B cell (primary cell): ENCODE measurements around the gene MAPRE2. TPM values are rescaled to one million over a fixed set of nuclear protein-coding genes. Genes with fewer than 3 reads are reported as not detected.

Experiments used
- ATAC-seq: fragments of 200-7000 bp; cut with Tn5 transposase; one replicate; pipeline ENCODE4 v1.10.0; 2021; ENCODE audit warnings: low read depth, mild to moderate bottlenecking, moderate number of reproducible peaks, moderate library complexity
- CTCF ChIA-PET: fragments of 350-600 bp; sonication (Branson Sonifier 250); formaldehyde crosslinking; loops from one replicate; lab custom pipeline; 2021; ENCODE audit warnings: antibody characterized with exemption, inconsistent platforms; lab: Charles Lee
- POLR2A ChIA-PET: fragments of 350-600 bp; sonication (Branson Sonifier 250); formaldehyde crosslinking; loops from one replicate; lab custom pipeline; 2021; ENCODE audit warnings: antibody characterized with exemption; lab: Charles Lee
- DNase-seq: peaks from one replicate; pipeline ENCODE4 v3.0.0; 2013
- H2AFZ ChIP-seq: 2 replicates; pipeline ENCODE4 v1.6.1; 2012; ENCODE audit warnings: mild to moderate bottlenecking, low read depth, low read length; ENCODE audit not compliant: insufficient read depth, poor library complexity, severe bottlenecking
- H3K27ac ChIP-seq, 2 donors: 1 replicate in 1 of 2; 2 replicates in 1 of 2; pipeline ENCODE4 v1.5.1; 2012 to 2013; ENCODE audit warnings: low read length in 2 of 2, mild to moderate bottlenecking in 2 of 2, moderate library complexity in 1 of 2
- H3K27me3 ChIP-seq, 4 experiments: fragments of 200-600 bp in 1 of 4; sonication (generic) in 1 of 4; replicated peaks in 1 of 4; 1 replicate in 2 of 4; 2 replicates in 2 of 4; pipeline versions ENCODE4 v1.6.1 to v1.7.0; 2013 to 2016; ENCODE audit warnings: low read length in 3 of 4, mild to moderate bottlenecking in 2 of 4, mixed read lengths in 1 of 4, moderate library complexity in 1 of 4; ENCODE audit not compliant: insufficient read depth in 4 of 4, control insufficient read depth in 3 of 4; ENCODE audit errors: control extremely low read depth in 1 of 4
- H3K36me3 ChIP-seq, 2 experiments: replicated peaks in 1 of 2; 1 replicate in 1 of 2; 2 replicates in 1 of 2; pipeline versions ENCODE4 v1.6.1 to v1.7.1; 2013; ENCODE audit warnings: low read length in 1 of 2; ENCODE audit not compliant: insufficient read depth in 2 of 2, control insufficient read depth in 1 of 2; ENCODE audit errors: control extremely low read depth in 1 of 2, extremely low read depth in 1 of 2
- H3K4me1 ChIP-seq, 2 donors: fragments of 200-600 bp in 1 of 2; sonication (generic) in 1 of 2; 1 replicate in 1 of 2; 2 replicates in 1 of 2; pipeline versions ENCODE4 v1.5.1 to v1.6.1; 2013 to 2017; ENCODE audit warnings: low read length in 2 of 2; ENCODE audit not compliant: control insufficient read depth in 2 of 2, insufficient read depth in 2 of 2
- H3K4me2 ChIP-seq: replicated peaks from 2 replicates; pipeline ENCODE3; 2012; ENCODE audit warnings: mild to moderate bottlenecking, low read depth, low read length; ENCODE audit not compliant: poor library complexity, severe bottlenecking
- H3K4me3 ChIP-seq, 5 experiments: fragments of 200-600 bp in 1 of 5; sonication (generic) in 1 of 5; 1 replicate in 3 of 5; 2 replicates in 2 of 5; pipeline versions ENCODE4 v1.5.1 to v1.7.0; 2011 to 2016; ENCODE audit warnings: low read length in 4 of 5, mild to moderate bottlenecking in 4 of 5, low read depth in 2 of 5, control low read depth in 1 of 5, moderate library complexity in 1 of 5; ENCODE audit not compliant: insufficient read depth in 1 of 5; ENCODE audit errors: control extremely low read depth in 1 of 5, extremely low read depth in 1 of 5
- H3K79me2 ChIP-seq: fragments of 200-600 bp; sonication (generic); one replicate; pipeline ENCODE4 v1.6.0; 2016; ENCODE audit warnings: low read length; ENCODE audit not compliant: control insufficient read depth, insufficient read depth
- H3K9ac ChIP-seq: fragments of 200-600 bp; sonication (generic); 2 replicates; pipeline ENCODE4 v1.6.1; 2017; ENCODE audit warnings: mild to moderate bottlenecking, low read length, moderate library complexity
- H3K9me3 ChIP-seq, 3 donors: one replicate each; pipeline versions ENCODE4 v1.6.1 to v1.7.1; 2013; ENCODE audit warnings: low read length in 2 of 3; ENCODE audit not compliant: control insufficient read depth in 2 of 3, insufficient read depth in 1 of 3; ENCODE audit errors: control extremely low read depth in 1 of 3
- H4K20me1 ChIP-seq: 2 replicates; pipeline ENCODE4 v1.6.0; 2012; ENCODE audit warnings: mild to moderate bottlenecking, low read length; ENCODE audit not compliant: insufficient read depth, control insufficient read depth, poor library complexity, severe bottlenecking
- H3K27ac Mint-ChIP-seq: one replicate; pipeline ENCODE4 v1.8.0; 2021; ENCODE audit warnings: mixed read lengths
- H3K27me3 Mint-ChIP-seq: one replicate; pipeline ENCODE4 v1.8.0; 2021; ENCODE audit warnings: mixed read lengths
- H3K4me1 Mint-ChIP-seq: one replicate; pipeline ENCODE4 v1.8.0; 2021; ENCODE audit warnings: mixed read lengths
- H3K4me3 Mint-ChIP-seq: one replicate; pipeline ENCODE4 v1.8.0; 2021; ENCODE audit warnings: mixed read lengths
- H3K9me3 Mint-ChIP-seq: one replicate; pipeline ENCODE4 v1.8.0; 2022; ENCODE audit warnings: mixed read lengths; ENCODE audit not compliant: insufficient read depth
- EZH2 ChIP-seq: IDR thresholded peaks from 2 replicates; pipeline ENCODE4 v1.6.1; 2012; ENCODE audit warnings: borderline replicate concordance, low read depth, mild to moderate bottlenecking, moderate library complexity, low read length; ENCODE audit not compliant: insufficient read depth, poor library complexity, severe bottlenecking
- WGBS: methylation state at CpG from one replicate; pipeline ENCODE4 v1.1.5; 2013; ENCODE audit warnings: missing lambda C conversion rate; ENCODE audit not compliant: insufficient coverage; 5-methylcytosine and 5-hydroxymethylcytosine counted together
- intact Hi-C: fragments of 100-400 bp; cut with micrococcal nuclease; formaldehyde crosslinking; loops from one replicate; pipeline ENCODE4 v1.10.0; 2022
- polyA plus RNA-seq: library from polyadenylated mRNA; depleted of rRNA; stranded (reverse); fragments of >200 nt; gene quantifications from 2 replicates; pipeline ENCODE4 v1.2.3, GENCODE V29; 2012
- total RNA-seq, 2 donors: library from RNA; stranded (reverse); fragments of 120-200 nt in 1 of 2; gene quantifications; 1 replicate in 1 of 2; 2 replicates in 1 of 2; pipeline versions ENCODE4 v1.2.3 to v1.2.4, GENCODE V29; 2013 to 2022
- TF ChIP-seq, protein P1 (sequence below): fragments of 200-600 bp; IDR thresholded peaks from one replicate; pipeline ENCODE4 v1.8.0; 2022; ENCODE audit warnings: antibody characterized with exemption, mild to moderate bottlenecking

MAPRE2 gene
- total and polyA plus RNA-seq, 2 donors (not counting 1 experiment from before 2014, with no cell fraction given): 36.7 to 63.3 TPM

DNA sequence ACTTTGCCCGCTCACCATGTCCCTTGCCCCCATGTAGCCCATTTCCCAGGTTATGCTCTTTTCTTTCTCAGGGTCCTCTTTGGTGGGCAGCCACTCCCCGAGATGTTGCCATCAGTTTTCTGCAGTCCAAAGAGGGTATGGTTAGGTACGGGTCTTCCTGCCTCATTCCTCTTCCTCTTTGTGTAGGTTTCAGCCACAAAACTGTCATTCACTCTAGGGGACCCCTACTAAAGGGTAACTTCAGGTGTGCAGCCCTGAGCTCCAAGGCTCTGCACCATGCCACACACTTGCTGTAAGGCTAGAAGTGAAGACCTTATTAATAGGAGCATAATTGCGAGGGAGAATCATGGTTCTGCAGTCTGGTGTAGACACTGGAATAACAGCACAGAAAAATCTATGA is 99.9 kb downstream of the MAPRE2 start:
- ChIA-PET CTCF (interaction anchor here (0.6 to 7.3 kb wide), 8 partner anchors 15 to 133 kb away, joined by 3 to 141 read pairs (median 4); partner anchors contain the start of gene MAPRE2), POLR2A (interaction anchor here (1.2 kb wide), 1 partner anchor 99 kb away, joined by 3 read pairs; no protein-coding TSS in a partner anchor)
- no peak overlapping the region for H3K9ac ChIP-seq
- ATAC-seq (peak; percentile 36), DNase-seq (peak; percentile 27)
- no peaks in the 10 kb centered on the region for H4K20me1 ChIP-seq
- TF ChIP-seq EZH2: no peak
- TF ChIP-seq, protein P1, sequence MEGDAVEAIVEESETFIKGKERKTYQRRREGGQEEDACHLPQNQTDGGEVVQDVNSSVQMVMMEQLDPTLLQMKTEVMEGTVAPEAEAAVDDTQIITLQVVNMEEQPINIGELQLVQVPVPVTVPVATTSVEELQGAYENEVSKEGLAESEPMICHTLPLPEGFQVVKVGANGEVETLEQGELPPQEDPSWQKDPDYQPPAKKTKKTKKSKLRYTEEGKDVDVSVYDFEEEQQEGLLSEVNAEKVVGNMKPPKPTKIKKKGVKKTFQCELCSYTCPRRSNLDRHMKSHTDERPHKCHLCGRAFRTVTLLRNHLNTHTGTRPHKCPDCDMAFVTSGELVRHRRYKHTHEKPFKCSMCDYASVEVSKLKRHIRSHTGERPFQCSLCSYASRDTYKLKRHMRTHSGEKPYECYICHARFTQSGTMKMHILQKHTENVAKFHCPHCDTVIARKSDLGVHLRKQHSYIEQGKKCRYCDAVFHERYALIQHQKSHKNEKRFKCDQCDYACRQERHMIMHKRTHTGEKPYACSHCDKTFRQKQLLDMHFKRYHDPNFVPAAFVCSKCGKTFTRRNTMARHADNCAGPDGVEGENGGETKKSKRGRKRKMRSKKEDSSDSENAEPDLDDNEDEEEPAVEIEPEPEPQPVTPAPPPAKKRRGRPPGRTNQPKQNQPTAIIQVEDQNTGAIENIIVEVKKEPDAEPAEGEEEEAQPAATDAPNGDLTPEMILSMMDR: no peak
- no peak overlapping the region for H2AFZ ChIP-seq
- H3K27me3 Mint-ChIP-seq: no peaks in the 10 kb centered on the region
- peaks cover 24 to 28% of the 10 kb centered on the region in 2 donors for H3K4me1 ChIP-seq
- H3K27ac Mint-ChIP-seq: peak overlapping the region; percentile 80
- H3K9me3 ChIP-seq: no peaks in the 10 kb centered on the region
- peaks cover 31% of the 10 kb centered on the region for H3K4me1 Mint-ChIP-seq
- H3K79me2 ChIP-seq: no peaks in the 10 kb centered on the region
- H3K27me3 ChIP-seq: no peaks in the 10 kb centered on the region
- intact Hi-C loops: loop anchor here (5.0 kb wide), 1 partner anchor 274 kb away; no protein-coding TSS in a partner anchor
- peak overlapping the region; percentile 40 for H3K4me2 ChIP-seq
- H3K27ac ChIP-seq: peak overlapping the region in 1 of 2 donors; percentile 63
- no peak overlapping the region for H3K4me3 ChIP-seq
- WGBS: no CpG with 5 or more reads among the region's 4 CpGs
- H3K9me3 Mint-ChIP-seq: no peaks in the 10 kb centered on the region
- H3K4me3 Mint-ChIP-seq: no peak overlapping the region
- H3K36me3 ChIP-seq: peaks cover 12 to 43% of the 10 kb centered on the region in 2 experiments

DNA sequence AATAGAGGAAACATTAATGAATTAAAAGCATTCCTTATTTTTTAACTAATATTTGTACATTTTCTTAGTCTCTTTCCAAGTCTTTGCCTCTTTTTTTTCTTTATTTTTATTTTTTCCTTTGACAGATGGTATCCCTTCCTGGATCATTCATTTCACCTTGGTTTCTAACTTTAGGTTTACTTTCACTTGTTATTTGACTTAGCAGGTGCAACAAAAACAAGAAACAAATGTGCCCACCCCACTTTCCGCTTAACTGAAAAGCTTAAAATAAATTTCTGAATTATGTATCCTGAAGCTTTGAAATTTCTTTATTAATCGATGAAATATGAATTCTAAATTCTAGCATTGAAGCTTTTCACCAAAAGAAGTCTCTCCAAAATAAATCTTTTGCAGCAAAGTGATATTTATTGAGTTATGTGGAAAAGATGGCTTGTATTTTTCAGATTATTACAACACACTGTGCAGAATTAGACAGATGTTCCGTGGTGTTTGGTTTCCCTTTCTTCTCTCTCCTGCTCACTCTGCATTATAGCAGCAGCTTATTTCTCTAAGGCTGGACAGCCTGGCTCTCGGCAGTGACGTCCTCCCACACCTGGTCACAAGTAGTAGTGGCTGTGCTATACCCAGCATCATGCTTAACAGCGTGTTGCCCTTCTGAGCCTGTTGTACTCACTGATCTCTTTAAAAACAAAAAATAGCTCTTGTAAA is 100.5 kb downstream of the MAPRE2 start:
- peak overlapping the region; percentile 32 for H3K4me3 Mint-ChIP-seq
- peaks cover 24 to 28% of the 10 kb centered on the region in 2 donors for H3K4me1 ChIP-seq
- no peaks in the 10 kb centered on the region for H3K27me3 ChIP-seq
- H3K4me2 ChIP-seq: peak overlapping the region; percentile 40
- TF ChIP-seq, protein P1: no peak
- TF ChIP-seq EZH2: no peak
- 68% methylated on average over 3 of the region's 6 CpGs for WGBS
- no peaks in the 10 kb centered on the region for H3K9me3 Mint-ChIP-seq
- ChIA-PET CTCF (interaction anchor here (0.6 to 7.3 kb wide), 11 partner anchors 13 to 133 kb away, joined by 3 to 141 read pairs (median 4); partner anchors contain the start of gene MAPRE2), POLR2A (interaction anchor here (1.2 kb wide), 1 partner anchor 98 kb away, joined by 3 read pairs; no protein-coding TSS in a partner anchor)
- H3K27ac Mint-ChIP-seq: peak overlapping the region; percentile 77
- no peaks in the 10 kb centered on the region for H3K79me2 ChIP-seq
- no peaks in the 10 kb centered on the region for H4K20me1 ChIP-seq
- DNase-seq: no peak
- no peaks in the 10 kb centered on the region for H3K9me3 ChIP-seq
- peaks cover 11 to 37% of the 10 kb centered on the region in 2 experiments for H3K36me3 ChIP-seq
- no peak overlapping the region for H3K9ac ChIP-seq
- H3K4me1 Mint-ChIP-seq: peaks cover 31% of the 10 kb centered on the region
- H3K27ac ChIP-seq: peak overlapping the region in 1 of 2 donors; percentile 63
- intact Hi-C loops: loop anchor here (5.0 kb wide), 1 partner anchor 274 kb away; no protein-coding TSS in a partner anchor
- no peak overlapping the region for H3K4me3 ChIP-seq
- ATAC-seq: no peak
- no peak overlapping the region for H2AFZ ChIP-seq
- H3K27me3 Mint-ChIP-seq: no peaks in the 10 kb centered on the region
